ENCODE measurements around the gene KLHDC8B. TPM values are rescaled to one million over a fixed set of nuclear protein-coding genes. Genes with fewer than 3 reads are reported as not detected.
A peak's percentile ranks its signal among the peaks of the same experiment; 100 is the strongest.

The KLHDC8B gene
- total and polyA plus RNA-seq, 9 of the 15 experiments (the other 6 are each of a cell fraction or from before 2014, with no cell fraction given) = 6.9 to 34.8 (median 25.2) TPM

GRCh38 chr3:49171119-49171774 is at the start of gene KLHDC8B (continued):
- TF ChIP-seq ZMIZ1 (IDR thresholded peaks at IDR 0.05; ENCODE audit: low read depth in 2 of 2, low read length in 2 of 2) (0 out of 4 replicates have a peak, but pooled peaks of 1 of the 2 experiments have one; percentile 27), MAZ (CRISPR knock-in tag; conservative IDR thresholded peaks at IDR 0.05 in 1 of 2, IDR thresholded peaks at IDR 0.05 in 1 of 2) (peak; percentile 72 to 77), ZNF583 (CRISPR knock-in tag; IDR thresholded peaks at IDR 0.05) (no peak), ZC3H4 (CRISPR knock-in tag; IDR thresholded peaks at IDR 0.05; ENCODE audit: borderline replicate concordance) (no peak), CREB5 (CRISPR knock-in tag; IDR thresholded peaks at IDR 0.05) (no peak), ZNF282 (CRISPR knock-in tag; IDR thresholded peaks at IDR 0.05) (no peak), MITF (IDR thresholded peaks at IDR 0.05) (peak; percentile 46; the same call in 1 of the 2 replicates), PURB (CRISPR knock-in tag; IDR thresholded peaks at IDR 0.05; ENCODE audit: low read depth) (no peak), JUND (IDR thresholded peaks at IDR 0.05; ENCODE audit: borderline replicate concordance, low read depth, low read length) (peak; percentile 54), JUND (tag; IDR thresholded peaks at IDR 0.05; ENCODE audit: borderline replicate concordance, low read depth, low read length) (no peak; the same call in 2 of the 3 replicates), RBBP5 (IDR thresholded peaks at IDR 0.05; ENCODE audit: borderline replicate concordance, insufficient read depth, low read length, poor library complexity, severe bottlenecking) (peak; percentile 54)
- TF ChIP-seq, protein P1, sequence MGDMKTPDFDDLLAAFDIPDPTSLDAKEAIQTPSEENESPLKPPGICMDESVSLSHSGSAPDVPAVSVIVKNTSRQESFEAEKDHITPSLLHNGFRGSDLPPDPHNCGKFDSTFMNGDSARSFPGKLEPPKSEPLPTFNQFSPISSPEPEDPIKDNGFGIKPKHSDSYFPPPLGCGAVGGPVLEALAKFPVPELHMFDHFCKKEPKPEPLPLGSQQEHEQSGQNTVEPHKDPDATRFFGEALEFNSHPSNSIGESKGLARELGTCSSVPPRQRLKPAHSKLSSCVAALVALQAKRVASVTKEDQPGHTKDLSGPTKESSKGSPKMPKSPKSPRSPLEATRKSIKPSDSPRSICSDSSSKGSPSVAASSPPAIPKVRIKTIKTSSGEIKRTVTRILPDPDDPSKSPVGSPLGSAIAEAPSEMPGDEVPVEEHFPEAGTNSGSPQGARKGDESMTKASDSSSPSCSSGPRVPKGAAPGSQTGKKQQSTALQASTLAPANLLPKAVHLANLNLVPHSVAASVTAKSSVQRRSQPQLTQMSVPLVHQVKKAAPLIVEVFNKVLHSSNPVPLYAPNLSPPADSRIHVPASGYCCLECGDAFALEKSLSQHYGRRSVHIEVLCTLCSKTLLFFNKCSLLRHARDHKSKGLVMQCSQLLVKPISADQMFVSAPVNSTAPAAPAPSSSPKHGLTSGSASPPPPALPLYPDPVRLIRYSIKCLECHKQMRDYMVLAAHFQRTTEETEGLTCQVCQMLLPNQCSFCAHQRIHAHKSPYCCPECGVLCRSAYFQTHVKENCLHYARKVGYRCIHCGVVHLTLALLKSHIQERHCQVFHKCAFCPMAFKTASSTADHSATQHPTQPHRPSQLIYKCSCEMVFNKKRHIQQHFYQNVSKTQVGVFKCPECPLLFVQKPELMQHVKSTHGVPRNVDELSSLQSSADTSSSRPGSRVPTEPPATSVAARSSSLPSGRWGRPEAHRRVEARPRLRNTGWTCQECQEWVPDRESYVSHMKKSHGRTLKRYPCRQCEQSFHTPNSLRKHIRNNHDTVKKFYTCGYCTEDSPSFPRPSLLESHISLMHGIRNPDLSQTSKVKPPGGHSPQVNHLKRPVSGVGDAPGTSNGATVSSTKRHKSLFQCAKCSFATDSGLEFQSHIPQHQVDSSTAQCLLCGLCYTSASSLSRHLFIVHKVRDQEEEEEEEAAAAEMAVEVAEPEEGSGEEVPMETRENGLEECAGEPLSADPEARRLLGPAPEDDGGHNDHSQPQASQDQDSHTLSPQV (IDR thresholded peaks at IDR 0.05) = peak; percentile 81; the same call in 1 of the 2 replicates

Measured in K562 (cell line).